ENCODE data around the gene NGFR. TPM values are rescaled to one million over a fixed set of nuclear protein-coding genes. Genes with fewer than 3 reads are reported as not detected.

Gene NGFR
- total RNA-seq, 2 experiments from 2014 or later, result 0.10 to 1.1 TPM

DNA sequence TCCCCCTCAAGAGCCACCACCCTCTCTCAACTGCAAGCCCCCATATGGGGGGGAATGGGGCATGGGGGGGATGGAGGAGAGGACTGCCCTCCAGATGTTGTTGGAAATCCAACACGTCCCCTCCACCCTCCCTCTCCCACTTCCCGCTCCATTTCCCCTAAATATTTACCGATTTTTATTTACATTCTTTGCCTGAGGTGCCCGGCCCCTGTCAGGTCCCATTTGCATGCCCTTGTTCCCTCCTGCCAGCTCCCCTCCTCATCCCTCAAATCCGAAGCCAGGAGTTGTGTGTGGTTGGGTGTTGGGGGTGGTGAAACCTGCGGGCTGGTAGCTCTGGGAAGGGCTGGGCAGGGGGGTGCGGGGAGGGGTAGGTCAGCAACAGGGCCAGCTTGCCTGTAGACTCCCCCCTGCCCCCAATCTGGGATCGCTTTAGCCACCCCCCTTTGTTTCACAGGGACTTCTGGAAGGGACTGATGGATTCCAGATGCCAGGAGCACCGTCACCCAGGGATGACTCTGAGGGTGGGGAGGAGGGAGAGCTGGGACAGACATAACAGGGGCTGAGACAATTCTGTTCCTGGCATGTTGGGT is 39.7 kb upstream of the NGFR start:
- POLR2A ChIA-PET, result interaction anchor here (0.9 kb wide), 1 partner anchor 101 kb away, joined by 3 read pairs; no protein-coding TSS in a partner anchor
- H3K9me2 ChIP-seq (ENCODE audit: insufficient read depth, low read length), result no peaks in the 10 kb centered on the region
- H3K4me3 ChIP-seq (ENCODE audit: low read depth, low read length, poor library complexity, severe bottlenecking), result no peak overlapping the region
- H3K27ac ChIP-seq (ENCODE audit: low read depth, low read length, poor library complexity, severe bottlenecking), result no peak overlapping the region
- H3K79me2 ChIP-seq (ENCODE audit: insufficient read depth, low read depth, low read length), result no peaks in the 10 kb centered on the region
- CTCF ChIA-PET (ENCODE audit: unreplicated experiment), result no interaction called here
- no peaks in the 10 kb centered on the region for H3K36me3 ChIP-seq (ENCODE audit: insufficient read depth, low read length)
- H2AFZ ChIP-seq (ENCODE audit: low read length), result no peak overlapping the region
- no peak for TF ChIP-seq EZH2phosphoT487 (IDR thresholded peaks at IDR 0.05; ENCODE audit: borderline replicate concordance, low read depth, low read length)
- TF ChIP-seq, protein P1, sequence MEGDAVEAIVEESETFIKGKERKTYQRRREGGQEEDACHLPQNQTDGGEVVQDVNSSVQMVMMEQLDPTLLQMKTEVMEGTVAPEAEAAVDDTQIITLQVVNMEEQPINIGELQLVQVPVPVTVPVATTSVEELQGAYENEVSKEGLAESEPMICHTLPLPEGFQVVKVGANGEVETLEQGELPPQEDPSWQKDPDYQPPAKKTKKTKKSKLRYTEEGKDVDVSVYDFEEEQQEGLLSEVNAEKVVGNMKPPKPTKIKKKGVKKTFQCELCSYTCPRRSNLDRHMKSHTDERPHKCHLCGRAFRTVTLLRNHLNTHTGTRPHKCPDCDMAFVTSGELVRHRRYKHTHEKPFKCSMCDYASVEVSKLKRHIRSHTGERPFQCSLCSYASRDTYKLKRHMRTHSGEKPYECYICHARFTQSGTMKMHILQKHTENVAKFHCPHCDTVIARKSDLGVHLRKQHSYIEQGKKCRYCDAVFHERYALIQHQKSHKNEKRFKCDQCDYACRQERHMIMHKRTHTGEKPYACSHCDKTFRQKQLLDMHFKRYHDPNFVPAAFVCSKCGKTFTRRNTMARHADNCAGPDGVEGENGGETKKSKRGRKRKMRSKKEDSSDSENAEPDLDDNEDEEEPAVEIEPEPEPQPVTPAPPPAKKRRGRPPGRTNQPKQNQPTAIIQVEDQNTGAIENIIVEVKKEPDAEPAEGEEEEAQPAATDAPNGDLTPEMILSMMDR (conservative IDR thresholded peaks at IDR 0.05; ENCODE audit: low read length), result no peak
- no peaks in the 10 kb centered on the region for H4K20me1 ChIP-seq (ENCODE audit: insufficient read depth, low read length)
- H3K4me1 ChIP-seq (ENCODE audit: insufficient read depth, low read length, poor library complexity, severe bottlenecking), result peaks cover 8% of the 10 kb centered on the region
- DNase-seq (ENCODE audit: low spot score), result no peak
- intact Hi-C loops (cut with micrococcal nuclease; ENCODE audit: unreplicated experiment), result no loop called here
- no peak overlapping the region for H3K4me2 ChIP-seq (ENCODE audit: low read length)
- BruUV-seq (replicated peaks), result no TSS peak
- no peaks in the 10 kb centered on the region for H3K9me3 ChIP-seq (ENCODE audit: low read length)

DNA sequence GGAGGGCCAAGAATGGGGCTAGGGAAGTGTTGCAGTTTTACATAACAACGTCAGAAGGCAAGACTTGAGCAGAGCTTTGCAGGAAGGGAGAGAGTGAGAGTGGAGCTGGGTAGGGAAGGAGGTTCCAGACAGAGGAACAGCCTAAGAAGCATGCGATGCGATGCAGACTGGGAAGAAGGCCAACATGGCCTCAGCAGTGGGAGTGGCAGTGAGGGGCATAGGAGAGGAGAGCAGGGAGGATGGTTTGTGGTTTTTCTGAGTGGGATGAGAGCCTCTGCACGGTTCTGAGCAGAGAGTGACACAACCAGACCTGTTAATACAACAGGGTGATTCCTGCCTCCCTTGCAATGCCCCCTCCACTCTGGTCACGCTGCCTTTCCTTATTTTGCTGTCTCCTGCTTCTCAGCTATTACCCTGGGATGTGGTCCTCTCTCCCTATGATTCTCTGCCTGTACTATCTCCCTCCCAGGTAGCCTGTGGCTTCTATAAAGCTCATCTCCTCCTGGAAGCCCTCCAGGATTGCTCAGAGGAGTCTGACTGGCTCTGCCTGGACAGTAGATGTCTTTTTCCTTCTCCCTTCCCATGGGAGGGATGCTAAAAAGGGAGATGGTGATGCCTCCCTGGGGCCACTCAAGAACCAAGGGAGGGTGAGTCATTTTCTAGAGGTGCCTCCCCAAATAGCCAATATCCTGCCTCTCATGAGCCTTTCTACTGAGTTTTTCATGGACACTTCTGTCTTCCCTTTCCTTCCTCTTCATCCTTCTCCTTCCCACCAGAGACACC is 38.7 kb upstream of the NGFR start:
- intact Hi-C loops (cut with micrococcal nuclease; ENCODE audit: unreplicated experiment), result no loop called here
- Histone ChIP-seq H3K36me3 (ENCODE audit: insufficient read depth, low read length) (no peaks in the 10 kb centered on the region), H4K20me1 (ENCODE audit: insufficient read depth, low read length) (no peaks in the 10 kb centered on the region), H3K9me3 (ENCODE audit: low read length) (no peaks in the 10 kb centered on the region), H3K79me2 (ENCODE audit: insufficient read depth, low read depth, low read length) (no peaks in the 10 kb centered on the region), H3K27ac (ENCODE audit: low read depth, low read length, poor library complexity, severe bottlenecking) (no peak overlapping the region), H3K4me3 (ENCODE audit: low read depth, low read length, poor library complexity, severe bottlenecking) (no peak overlapping the region), H2AFZ (ENCODE audit: low read length) (no peak overlapping the region), H3K4me2 (ENCODE audit: low read length) (no peak overlapping the region), H3K4me1 (ENCODE audit: insufficient read depth, low read length, poor library complexity, severe bottlenecking) (no peaks in the 10 kb centered on the region), H3K9me2 (ENCODE audit: insufficient read depth, low read length) (no peaks in the 10 kb centered on the region)
- TF ChIP-seq EZH2phosphoT487 (IDR thresholded peaks at IDR 0.05; ENCODE audit: borderline replicate concordance, low read depth, low read length), result no peak
- TF ChIP-seq, protein P1 (conservative IDR thresholded peaks at IDR 0.05; ENCODE audit: low read length), result no peak
- ChIA-PET POLR2A (no interaction called here), CTCF (ENCODE audit: unreplicated experiment) (interaction anchor here (0.5 kb wide), 1 partner anchor 434 kb away, joined by 3 read pairs; no protein-coding TSS in a partner anchor)
- BruUV-seq (replicated peaks), result no TSS peak
- DNase-seq (ENCODE audit: low spot score), result no peak

All from OCI-LY7 (cell line).